ENCODE results near the gene NUMBL.

DNA sequence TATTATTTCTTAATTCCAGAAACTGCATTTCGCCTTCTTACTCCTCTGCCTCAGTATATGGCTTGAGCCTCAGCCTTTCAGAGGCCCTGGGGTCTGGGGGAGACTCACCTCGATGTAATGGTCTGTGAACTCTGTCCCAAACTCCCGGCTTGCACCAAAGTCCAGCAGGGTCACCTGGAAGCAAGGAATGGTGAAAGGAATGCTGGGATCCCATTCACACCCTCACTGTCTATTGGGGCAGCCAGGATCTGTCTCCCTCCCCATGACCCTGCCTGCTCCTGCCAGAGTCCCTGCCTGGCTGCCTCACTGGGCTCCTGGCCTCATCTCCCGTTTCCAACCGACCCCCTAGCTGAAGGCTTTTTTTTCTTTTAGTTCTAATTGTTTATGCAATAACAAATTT lies 5.4 kb upstream of the NUMBL start:
- TF ChIP-seq, protein P1, sequence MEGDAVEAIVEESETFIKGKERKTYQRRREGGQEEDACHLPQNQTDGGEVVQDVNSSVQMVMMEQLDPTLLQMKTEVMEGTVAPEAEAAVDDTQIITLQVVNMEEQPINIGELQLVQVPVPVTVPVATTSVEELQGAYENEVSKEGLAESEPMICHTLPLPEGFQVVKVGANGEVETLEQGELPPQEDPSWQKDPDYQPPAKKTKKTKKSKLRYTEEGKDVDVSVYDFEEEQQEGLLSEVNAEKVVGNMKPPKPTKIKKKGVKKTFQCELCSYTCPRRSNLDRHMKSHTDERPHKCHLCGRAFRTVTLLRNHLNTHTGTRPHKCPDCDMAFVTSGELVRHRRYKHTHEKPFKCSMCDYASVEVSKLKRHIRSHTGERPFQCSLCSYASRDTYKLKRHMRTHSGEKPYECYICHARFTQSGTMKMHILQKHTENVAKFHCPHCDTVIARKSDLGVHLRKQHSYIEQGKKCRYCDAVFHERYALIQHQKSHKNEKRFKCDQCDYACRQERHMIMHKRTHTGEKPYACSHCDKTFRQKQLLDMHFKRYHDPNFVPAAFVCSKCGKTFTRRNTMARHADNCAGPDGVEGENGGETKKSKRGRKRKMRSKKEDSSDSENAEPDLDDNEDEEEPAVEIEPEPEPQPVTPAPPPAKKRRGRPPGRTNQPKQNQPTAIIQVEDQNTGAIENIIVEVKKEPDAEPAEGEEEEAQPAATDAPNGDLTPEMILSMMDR (IDR thresholded peaks at IDR 0.05), result no peak
- TF ChIP-seq EP300 (IDR thresholded peaks at IDR 0.05) (no peak), POLR2A (IDR thresholded peaks at IDR 0.05) (no peak), POLR2AphosphoS5 (IDR thresholded peaks at IDR 0.05) (no peak)

All from suprapubic skin (tissue), 4 donors.